KMS-11 (cell line): ENCODE measurements around the gene FDCSP.

Source experiments
- H2AFZ ChIP-seq: fragments of 200-600 bp; sonication (generic); 2 replicates; pipeline ENCODE4 v1.6.1; 2016; ENCODE audit warnings: antibody characterized with exemption, mixed run types, low read depth
- H3K27ac ChIP-seq: fragments of 200-600 bp; sonication (generic); 2 replicates; pipeline ENCODE4 v1.6.1; 2016; ENCODE audit warnings: mild to moderate bottlenecking, mixed run types
- H3K27me3 ChIP-seq: fragments of 200-600 bp; sonication (generic); 2 replicates; pipeline ENCODE4 v1.6.1; 2017; ENCODE audit warnings: mild to moderate bottlenecking, low read depth, mixed run types, moderate library complexity; ENCODE audit not compliant: insufficient read depth
- H3K36me3 ChIP-seq: fragments of 200-600 bp; sonication (generic); 2 replicates; pipeline ENCODE4 v1.6.1; 2017; ENCODE audit warnings: mild to moderate bottlenecking, mixed run types; ENCODE audit not compliant: insufficient read depth
- H3K4me1 ChIP-seq: fragments of 200-600 bp; sonication (generic); 2 replicates; pipeline ENCODE4 v1.6.1; 2016; ENCODE audit warnings: mild to moderate bottlenecking, low read depth, mixed run types; ENCODE audit not compliant: poor library complexity, severe bottlenecking
- H3K4me2 ChIP-seq: fragments of 200-600 bp; sonication (generic); 2 replicates; pipeline ENCODE4 v1.7.0; 2016; ENCODE audit warnings: mild to moderate bottlenecking, mixed run types
- H3K4me3 ChIP-seq: fragments of 200-600 bp; sonication (generic); IDR thresholded peaks from 2 replicates; pipeline ENCODE4 v1.6.1; 2017; ENCODE audit warnings: low read depth, low read length, mixed read lengths; ENCODE audit not compliant: insufficient read depth
- H3K79me2 ChIP-seq: fragments of 200-600 bp; sonication (generic); 2 replicates; pipeline ENCODE4 v1.6.1; 2016; ENCODE audit warnings: low read depth, mixed run types; ENCODE audit not compliant: insufficient read depth
- H3K9ac ChIP-seq: fragments of 200-600 bp; sonication (generic); 2 replicates; pipeline ENCODE4 v1.6.1; 2016; ENCODE audit warnings: mild to moderate bottlenecking, mixed run types
- H4K20me1 ChIP-seq: fragments of 200-600 bp; sonication (generic); 2 replicates; pipeline ENCODE4 v1.6.1; 2016; ENCODE audit warnings: mild to moderate bottlenecking, mixed run types; ENCODE audit not compliant: insufficient read depth
- CTCF ChIP-seq: fragments of 200-600 bp; sonication (generic); conservative IDR thresholded peaks from 2 replicates; pipeline ENCODE4 v1.6.1; 2017; ENCODE audit warnings: low read depth, mild to moderate bottlenecking, antibody characterized with exemption, low read length, moderate library complexity, mixed read lengths

FDCSP gene

GRCh38 chr4:70187216-70187615 lies 38.7 kb upstream of the FDCSP start:
- no peak for TF ChIP-seq CTCF
- Histone ChIP-seq H3K4me3 (no peak overlapping the region), H3K36me3 (no peaks in the 10 kb centered on the region), H3K9ac (no peak overlapping the region), H3K27me3 (no peaks in the 10 kb centered on the region), H4K20me1 (no peaks in the 10 kb centered on the region), H2AFZ (no peak overlapping the region), H3K4me1 (no peaks in the 10 kb centered on the region), H3K79me2 (no peaks in the 10 kb centered on the region), H3K27ac (no peak overlapping the region), H3K4me2 (no peak overlapping the region)

- TF ChIP-seq CTCF, result no peak
- Histone ChIP-seq H3K79me2 (no peaks in the 10 kb centered on the region), H3K4me3 (no peak overlapping the region), H3K27me3 (no peaks in the 10 kb centered on the region), H3K36me3 (no peaks in the 10 kb centered on the region), H3K4me1 (no peaks in the 10 kb centered on the region), H2AFZ (no peak overlapping the region), H3K4me2 (no peak overlapping the region), H4K20me1 (no peaks in the 10 kb centered on the region), H3K9ac (no peak overlapping the region), H3K27ac (no peak overlapping the region)
Measured at GRCh38 chr4:70190579-70190978, 35.3 kb upstream of the FDCSP start.

GRCh38 chr4:70191647-70192046 lies 34.3 kb upstream of the FDCSP start:
- no peak for TF ChIP-seq CTCF
- no peak overlapping the region for H2AFZ ChIP-seq
- H3K4me3 ChIP-seq, result no peak overlapping the region
- H3K27ac ChIP-seq, result no peak overlapping the region
- H3K79me2 ChIP-seq, result no peaks in the 10 kb centered on the region
- no peaks in the 10 kb centered on the region for H3K36me3 ChIP-seq
- no peak overlapping the region for H3K4me2 ChIP-seq
- H3K4me1 ChIP-seq, result no peaks in the 10 kb centered on the region
- no peak overlapping the region for H3K9ac ChIP-seq
- no peaks in the 10 kb centered on the region for H3K27me3 ChIP-seq
- H4K20me1 ChIP-seq, result no peaks in the 10 kb centered on the region

- Histone ChIP-seq H3K79me2 (no peaks in the 10 kb centered on the region), H3K27ac (no peak overlapping the region), H3K27me3 (no peaks in the 10 kb centered on the region), H3K9ac (no peak overlapping the region), H3K36me3 (no peaks in the 10 kb centered on the region), H3K4me1 (no peaks in the 10 kb centered on the region), H4K20me1 (no peaks in the 10 kb centered on the region), H2AFZ (no peak overlapping the region), H3K4me2 (no peak overlapping the region), H3K4me3 (no peak overlapping the region)
- TF ChIP-seq CTCF, result no peak
Measured at GRCh38 chr4:70192895-70193294, 33.0 kb upstream of the FDCSP start.

- H3K27me3 ChIP-seq, result no peaks in the 10 kb centered on the region
- no peak within 1 kb of the TSS for H3K4me2 ChIP-seq
- no peak within 1 kb of the TSS for H2AFZ ChIP-seq
- no peaks in the 10 kb centered on the region for H4K20me1 ChIP-seq
- no peak within 1 kb of the TSS for H3K27ac ChIP-seq
- H3K36me3 ChIP-seq, result no peaks in the 10 kb centered on the region
- H3K4me1 ChIP-seq, result no peaks in the 10 kb centered on the region
- TF ChIP-seq CTCF, result no peak
- H3K79me2 ChIP-seq, result no peaks in the 10 kb centered on the region
- no peak within 1 kb of the TSS for H3K9ac ChIP-seq
- H3K4me3 ChIP-seq, result no peak within 1 kb of the TSS
Measured at GRCh38 chr4:70195425-70195824, 30.5 kb upstream of the FDCSP start, which contains the start of gene ODAM. Gene ODAM, plus strand, starts transcription at chr4:70195725. Its CDS starts 819 bp downstream, at chr4:70196544.
